CD4-positive, alpha-beta T cell treated with Interleukin-4 for 1 hour (primary cell): ENCODE results near the gene ESF1.
"Not testable (repeated sequence)": the region's sequence is repeated elsewhere in the genome, so short reads cannot be mapped to it uniquely, and the experiment has no call there.

Experiments used
- DNase-seq, 2 donors: peaks; one replicate each; pipeline ENCODE4 v3.0.0-alpha.2; 2020 to 2022

Gene ESF1

GRCh38 chr20:13786143-13786828, 1.6 kb upstream of the ESF1 start:
- DNase-seq, result no peak

- no peak for DNase-seq
Measured at GRCh38 chr20:13784271-13784892, 337 bp downstream of the ESF1 start.

- no peak for DNase-seq
Measured at GRCh38 chr20:13783528-13783927, 1.2 kb downstream of the ESF1 start.

- DNase-seq, result no peak
Measured at GRCh38 chr20:13778827-13779226, 5.9 kb downstream of the ESF1 start.

- DNase-seq, result peak in 1 of 2 donors; percentile 14
Measured at GRCh38 chr20:13777171-13777601, 7.5 kb downstream of the ESF1 start.

GRCh38 chr20:13775867-13776266, 8.9 kb downstream of the ESF1 start:
- DNase-seq, result no peak

- no peak for DNase-seq
Measured at GRCh38 chr20:13772529-13772928, 12.2 kb downstream of the ESF1 start.

GRCh38 chr20:13771853-13772453, 12.8 kb downstream of the ESF1 start:
- peak in 1 of 2 donors; percentile 48 for DNase-seq

- DNase-seq, result no peak
Measured at GRCh38 chr20:13770141-13770540, 14.6 kb downstream of the ESF1 start.

- DNase-seq, result no peak
Measured at GRCh38 chr20:13765868-13766416, 18.8 kb downstream of the ESF1 start.

- no peak for DNase-seq
Measured at GRCh38 chr20:13765299-13765698, 19.4 kb downstream of the ESF1 start.

- not testable (repeated sequence) for DNase-seq
Measured at GRCh38 chr20:13760451-13760946, 24.2 kb downstream of the ESF1 start.

- DNase-seq, result no peak
Measured at GRCh38 chr20:13758884-13759283, 25.8 kb downstream of the ESF1 start.

- no peak for DNase-seq
Measured at GRCh38 chr20:13756551-13756950, 28.2 kb downstream of the ESF1 start.

- DNase-seq, result no peak
Measured at GRCh38 chr20:13755809-13756208, 28.9 kb downstream of the ESF1 start.

- DNase-seq, result no peak
Measured at GRCh38 chr20:13753436-13754036, 31.2 kb downstream of the ESF1 start.

GRCh38 chr20:13749811-13750210, 34.9 kb downstream of the ESF1 start:
- DNase-seq, result no peak

- no peak for DNase-seq
Measured at GRCh38 chr20:13745784-13746183, 38.9 kb downstream of the ESF1 start.

GRCh38 chr20:13744352-13744751, 40.4 kb downstream of the ESF1 start:
- DNase-seq, result no peak

GRCh38 chr20:13741879-13742278, 42.8 kb downstream of the ESF1 start:
- DNase-seq, result no peak

- no peak for DNase-seq
Measured at GRCh38 chr20:13739731-13740649, 44.7 kb downstream of the ESF1 start.

GRCh38 chr20:13738187-13738586, 46.5 kb downstream of the ESF1 start:
- DNase-seq, result not testable (repeated sequence)
